OCI-M1 (cell line): Measurements from ENCODE around the gene DERA.
A peak's percentile ranks its signal among the peaks of the same experiment; 100 is the strongest.
"Not testable (repeated sequence)": the region's sequence is repeated elsewhere in the genome, so short reads cannot be mapped to it uniquely, and the experiment has no call there.

Experiments used
- DNase-seq: peaks from one replicate; lab custom pipeline; 2025; lab: John Stamatoyannopoulos, UW

The DERA gene

DNA sequence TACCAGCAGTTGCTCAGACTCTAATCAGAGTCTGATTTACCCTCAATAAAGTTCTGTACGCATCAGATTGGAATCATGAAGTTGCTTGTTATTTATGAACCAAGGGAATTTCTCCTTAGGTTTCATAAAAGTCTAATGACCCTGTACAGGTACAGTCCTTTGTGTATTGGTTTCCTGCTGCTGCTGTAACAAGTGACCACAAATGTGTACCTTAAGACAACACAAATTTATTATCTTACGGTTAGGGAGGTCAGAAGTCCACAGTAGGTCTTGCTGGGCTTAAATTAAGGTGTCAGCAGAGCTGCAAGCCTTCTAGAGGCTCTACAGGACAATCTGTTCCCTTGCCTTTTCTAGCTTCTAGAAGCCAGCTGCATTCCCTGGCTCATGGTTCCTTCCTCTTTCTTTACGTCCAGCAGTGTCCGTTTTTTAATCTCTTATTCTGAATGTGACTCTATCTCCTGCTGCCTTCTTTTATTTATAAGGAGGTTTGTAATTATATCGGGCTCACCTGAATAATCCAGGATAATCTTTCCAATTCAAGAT is 6.7 kb upstream of the DERA start:
- no peak for DNase-seq

GRCh38 chr12:15910468-15910863 is 666 bp upstream of the DERA start:
- DNase-seq, result no peak

- DNase-seq, result not testable (repeated sequence)
Observed at GRCh38 chr12:15911931-15912330, 799 bp downstream of the DERA start.

GRCh38 chr12:15914131-15914530 is 3.0 kb downstream of the DERA start:
- DNase-seq, result not testable (repeated sequence)

DNA sequence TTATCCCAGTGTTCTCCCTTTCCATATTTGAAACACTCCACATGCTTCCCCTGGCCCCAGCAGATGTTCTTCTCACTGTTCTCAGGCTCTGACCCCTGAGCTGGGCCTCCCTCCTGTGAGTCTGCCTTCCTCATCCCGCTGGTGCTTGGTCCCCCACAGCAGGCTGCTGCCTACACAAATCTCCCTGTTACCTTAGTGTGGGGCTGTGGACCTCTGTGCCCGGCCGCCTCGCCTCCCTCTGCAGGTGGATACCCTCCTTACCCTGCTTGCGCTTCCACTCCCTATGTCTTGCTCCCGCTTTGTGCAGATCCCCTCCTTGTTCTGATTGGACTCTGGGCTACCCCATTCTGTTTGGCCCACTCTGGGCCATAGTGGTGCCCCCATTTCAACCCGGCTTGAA is 6.9 kb downstream of the DERA start:
- DNase-seq, result no peak

- DNase-seq, result no peak
Observed at GRCh38 chr12:15919418-15919817, 8.3 kb downstream of the DERA start.

DNA sequence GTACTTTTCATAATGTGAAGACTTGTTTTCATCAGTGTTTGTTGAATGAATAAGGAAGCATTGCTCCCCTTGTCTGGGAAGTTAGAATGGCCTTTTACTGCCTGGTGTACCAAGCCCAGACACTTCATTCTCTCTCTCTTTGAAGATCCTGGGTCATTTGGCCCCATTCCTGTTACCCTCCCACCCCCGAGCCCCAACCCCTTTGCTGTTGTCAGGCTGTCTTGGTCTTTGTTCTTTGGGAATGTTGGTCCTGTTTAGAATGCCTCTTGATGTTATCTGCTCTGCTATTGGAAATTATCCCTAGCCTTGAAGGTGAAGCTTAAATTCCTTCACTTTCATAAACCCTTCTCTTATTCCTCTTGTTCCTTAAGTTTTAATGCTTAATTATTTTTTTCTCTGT is 13.8 kb downstream of the DERA start:
- DNase-seq, result no peak

GRCh38 chr12:15928346-15928745 is 17.2 kb downstream of the DERA start:
- no peak for DNase-seq

GRCh38 chr12:15928870-15929571 is 17.9 kb downstream of the DERA start:
- no peak for DNase-seq

GRCh38 chr12:15931590-15932053 is 20.5 kb downstream of the DERA start:
- DNase-seq, result peak; percentile 61

DNA sequence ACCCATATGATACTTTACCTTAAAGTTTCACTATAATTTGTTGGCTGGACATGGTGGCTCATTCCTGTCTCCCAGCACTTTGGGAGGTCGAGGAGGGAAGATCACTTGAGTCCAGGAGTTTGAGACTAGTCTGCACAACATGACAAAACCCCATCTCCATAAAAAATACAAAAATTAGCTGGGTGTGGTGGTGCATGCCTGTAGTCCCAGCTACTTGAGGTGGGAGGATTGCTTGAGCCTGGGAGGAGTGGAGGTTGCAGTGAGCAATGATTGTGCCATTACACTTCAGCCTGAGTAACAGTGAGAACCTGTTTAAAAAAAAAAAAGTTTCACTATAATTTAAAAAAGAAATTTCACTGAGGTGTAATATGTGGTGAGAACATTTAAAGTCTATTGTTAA is 21.2 kb downstream of the DERA start:
- no peak for DNase-seq

- no peak for DNase-seq
Observed at GRCh38 chr12:15932971-15933370, 21.8 kb downstream of the DERA start.

DNA sequence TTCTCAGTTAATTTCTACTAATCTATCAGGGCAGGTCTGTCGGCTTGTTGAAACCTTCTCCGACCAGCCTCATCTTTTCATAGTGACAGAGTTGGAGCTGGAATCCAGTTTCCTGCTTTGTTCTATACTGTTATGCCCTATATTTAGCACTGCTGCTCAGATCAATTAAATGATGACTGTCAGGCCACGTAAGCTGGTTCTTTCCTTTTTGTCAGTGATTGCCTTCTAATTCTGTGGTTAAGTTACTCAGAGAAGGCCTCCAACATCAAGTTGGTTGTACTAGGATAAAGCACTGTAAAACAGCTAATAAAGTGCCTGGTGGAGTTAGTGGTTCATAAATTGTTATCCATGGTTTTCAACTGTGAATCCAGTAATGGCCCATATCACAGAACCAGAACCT is 22.6 kb downstream of the DERA start:
- no peak for DNase-seq

GRCh38 chr12:15936751-15937150 is 25.6 kb downstream of the DERA start:
- DNase-seq, result no peak

- no peak for DNase-seq
Observed at GRCh38 chr12:15937902-15938301, 26.8 kb downstream of the DERA start.

DNA sequence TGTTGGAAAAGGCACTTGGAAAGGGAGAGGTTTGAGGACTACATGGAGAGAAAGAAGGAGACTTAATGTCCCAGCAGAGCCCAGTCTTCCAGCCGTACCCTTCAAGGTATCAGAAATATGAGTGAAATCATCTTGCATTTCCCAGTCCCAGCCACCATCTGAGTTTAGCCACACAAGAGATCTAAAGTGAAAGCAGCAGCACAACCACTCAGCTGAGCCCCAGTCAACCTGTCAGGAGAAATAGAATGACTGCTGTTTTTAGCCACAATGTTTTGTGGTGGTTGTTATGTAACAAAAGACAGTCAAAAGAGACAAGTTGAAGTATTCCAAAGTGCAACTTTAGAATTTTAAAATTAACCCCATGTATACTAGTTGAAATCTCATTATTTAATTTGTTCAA is 28.0 kb downstream of the DERA start:
- peak; percentile 49 for DNase-seq

DNA sequence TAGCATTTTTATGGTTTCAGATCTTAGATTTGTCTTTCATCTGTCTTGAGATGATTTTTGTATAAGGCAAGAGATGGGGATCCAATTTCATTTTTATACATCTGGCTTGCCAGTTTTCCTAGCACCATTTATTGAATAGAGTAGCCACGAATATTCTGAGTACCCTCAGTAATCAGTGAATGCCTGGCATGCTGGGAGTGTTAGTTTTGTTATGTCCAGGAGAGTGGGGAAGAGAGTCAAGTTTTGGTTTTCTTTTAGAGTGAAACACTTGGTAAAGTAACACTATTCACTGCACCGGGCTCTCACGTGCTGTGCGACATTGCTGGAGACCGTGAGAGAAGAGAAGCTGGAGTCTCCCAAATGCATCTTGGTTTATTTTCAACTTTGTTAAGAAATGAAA is 31.3 kb downstream of the DERA start:
- DNase-seq, result no peak

DNA sequence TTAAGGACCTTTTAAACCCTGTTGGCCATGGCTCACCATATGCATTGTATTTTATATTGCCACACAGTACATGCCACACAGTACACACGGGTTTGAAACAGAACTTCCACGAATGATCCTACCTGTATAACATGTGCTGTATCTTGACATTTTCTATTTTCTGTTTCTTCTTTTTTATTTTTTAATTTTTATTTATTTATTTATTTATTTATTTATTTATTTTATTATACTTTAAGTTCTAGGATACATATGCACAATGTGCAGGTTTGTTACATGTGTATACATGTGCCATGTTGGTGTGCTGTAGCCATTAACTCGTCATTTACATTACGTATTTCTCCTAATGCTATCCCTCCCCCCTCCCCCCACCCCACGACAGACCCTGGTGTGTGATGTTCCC is 32.4 kb downstream of the DERA start:
- DNase-seq, result not testable (repeated sequence)

- peak; percentile 94 for DNase-seq
Observed at GRCh38 chr12:15948461-15948860, 37.3 kb downstream of the DERA start.

DNA sequence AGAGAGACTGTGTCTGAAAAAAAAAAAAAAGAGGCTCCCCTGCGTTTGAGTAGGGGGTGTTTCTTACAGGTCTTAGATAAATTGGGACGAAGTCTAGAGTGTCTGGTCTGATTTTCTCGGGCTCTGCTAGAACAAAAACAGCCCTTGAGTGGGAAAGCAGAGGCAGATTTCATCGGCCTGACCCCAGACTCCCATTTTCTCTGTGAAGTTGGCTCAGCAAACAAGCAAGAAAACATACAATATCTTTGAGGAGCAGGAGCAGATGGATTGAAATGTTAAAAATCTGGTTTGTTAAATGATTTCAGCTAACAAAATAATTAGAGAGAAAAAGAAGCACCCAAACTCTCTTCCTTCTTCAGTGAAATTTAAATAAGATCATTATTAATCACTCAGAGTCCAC is 44.1 kb downstream of the DERA start:
- no peak for DNase-seq

DNA sequence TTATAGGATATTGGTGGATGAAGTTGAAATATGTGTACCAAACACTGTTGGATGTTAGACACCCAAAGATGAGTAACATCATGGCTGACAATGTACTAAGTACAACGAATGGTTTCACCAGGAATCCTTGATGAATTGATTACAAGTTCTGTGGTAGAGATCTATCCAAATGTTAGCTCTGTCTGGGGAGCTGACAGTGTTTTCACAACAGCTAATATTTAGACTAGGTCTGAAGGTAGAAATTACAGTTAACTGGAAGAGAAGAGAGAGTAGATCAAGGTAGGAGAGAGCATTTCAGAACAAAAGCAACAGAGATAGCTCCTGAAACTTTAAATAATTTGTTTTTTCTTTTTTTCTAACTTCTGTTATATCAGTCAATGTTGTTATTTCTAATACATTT is 44.9 kb downstream of the DERA start:
- DNase-seq, result no peak

DNA sequence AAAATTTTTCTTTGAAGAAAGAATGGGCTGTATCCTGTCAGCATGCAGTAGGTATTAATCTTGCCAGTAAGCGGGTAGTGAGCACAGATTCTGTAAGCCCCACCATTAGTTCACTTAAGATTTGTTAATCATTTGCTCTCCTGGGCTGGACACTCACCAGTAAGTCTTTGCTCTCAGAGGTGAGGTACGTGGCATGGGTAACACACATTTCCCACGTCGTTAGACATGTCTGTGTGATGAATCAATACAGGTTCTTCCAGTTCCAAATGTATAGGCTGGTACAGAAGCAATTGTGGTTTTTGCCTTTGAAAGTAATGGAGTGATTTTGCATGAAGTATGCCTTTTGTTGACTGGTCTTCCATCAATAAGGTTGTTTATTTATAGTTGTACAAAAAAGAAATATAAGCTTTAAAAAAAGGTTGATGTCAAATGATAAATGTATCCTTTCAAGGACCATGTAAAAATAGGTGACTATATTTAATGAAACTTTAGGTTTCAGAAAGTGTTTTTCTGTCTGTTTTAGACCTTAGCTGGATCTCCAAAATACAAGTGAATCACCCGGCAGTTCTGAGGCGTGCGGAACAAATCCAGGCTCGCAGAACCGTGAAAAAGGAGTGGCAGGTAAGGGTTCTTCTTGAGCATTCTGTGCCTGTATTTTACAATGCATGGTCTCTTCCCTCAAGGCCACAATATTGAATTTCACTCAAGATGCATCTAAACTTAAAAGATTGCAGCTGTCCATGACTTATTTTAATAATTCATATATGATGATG is 45.5 kb downstream of the DERA start:
- no peak for DNase-seq

GRCh38 chr12:15962760-15963159 is 51.6 kb downstream of the DERA start:
- no peak for DNase-seq
